HepG2 (cell line): ENCODE results near the gene RASGRF1.

ENCODE experiments used
- ARNT ChIP-seq: fragments of 450-650 bp; IDR thresholded peaks from 2 replicates; pipeline ENCODE4 v1.6.1; 2017
- ELF1 ChIP-seq: sonication (generic); formaldehyde crosslinking; IDR thresholded peaks from 2 replicates; pipeline ENCODE4 v1.4.0; 2020; ENCODE audit warnings: missing genetic modification reagents
- EZH2 ChIP-seq: conservative IDR thresholded peaks from 2 replicates; pipeline ENCODE4 v1.6.1; 2012; ENCODE audit warnings: mild to moderate bottlenecking, low read depth, low read length, moderate library complexity
- GLI4 ChIP-seq: sonication (generic); formaldehyde crosslinking; IDR thresholded peaks from 2 replicates; pipeline ENCODE4 v1.5.1; 2020; ENCODE audit warnings: missing genetic modification reagents, mild to moderate bottlenecking, moderate library complexity, borderline replicate concordance
- GTF3A ChIP-seq: sonication (generic); formaldehyde crosslinking; conservative IDR thresholded peaks from 2 replicates; pipeline ENCODE4 v1.4.0; 2020; ENCODE audit warnings: mild to moderate bottlenecking, missing genetic modification reagents
- HINFP ChIP-seq: sonication (generic); formaldehyde crosslinking; IDR thresholded peaks from 2 replicates; pipeline ENCODE4 v1.4.0; 2020; ENCODE audit warnings: low read depth, mild to moderate bottlenecking, missing genetic modification reagents
- SRF ChIP-seq: IDR thresholded peaks from 2 replicates; pipeline ENCODE4 v1.6.1; 2011; ENCODE audit warnings: mild to moderate bottlenecking, low read depth, low read length, moderate library complexity
- TBL1XR1 ChIP-seq: fragments of 150-350 bp; IDR thresholded peaks from 2 replicates; pipeline ENCODE4 v1.6.1; 2014; ENCODE audit warnings: borderline replicate concordance, low read length; ENCODE audit not compliant: partially characterized antibody
- THRA ChIP-seq: sonication (generic); formaldehyde crosslinking; IDR thresholded peaks from 2 replicates; pipeline ENCODE4 v1.4.0; 2020; ENCODE audit warnings: missing genetic modification reagents, borderline replicate concordance
- ZNF10 ChIP-seq: sonication (generic); formaldehyde crosslinking; IDR thresholded peaks from 2 replicates; pipeline ENCODE4 v1.4.0; 2020; ENCODE audit warnings: mild to moderate bottlenecking, low read depth, missing genetic modification reagents, borderline replicate concordance
- ZNF24 ChIP-seq: fragments of 450-650 bp; IDR thresholded peaks from 2 replicates; pipeline ENCODE4 v1.6.1; 2017; ENCODE audit warnings: antibody characterized with exemption, mild to moderate bottlenecking
- ZNF776 ChIP-seq: sonication (generic); formaldehyde crosslinking; IDR thresholded peaks from 2 replicates; pipeline ENCODE4 v1.4.0; 2020; ENCODE audit warnings: mild to moderate bottlenecking, missing genetic modification reagents
- TF ChIP-seq, protein P1 (sequence below): sonication (generic); formaldehyde crosslinking; IDR thresholded peaks from 2 replicates; pipeline ENCODE4 v1.5.0; 2020; ENCODE audit warnings: mild to moderate bottlenecking, missing genetic modification reagents, moderate library complexity

- TF ChIP-seq THRA (CRISPR knock-in tag) (no peak), ZNF776 (CRISPR knock-in tag) (no peak), TBL1XR1 (no peak), GLI4 (CRISPR knock-in tag) (no peak), EZH2 (no peak), SRF (no peak), ZNF10 (no peak), ELF1 (CRISPR knock-in tag) (no peak), ARNT (no peak), HINFP (CRISPR knock-in tag) (no peak), GTF3A (CRISPR knock-in tag) (no peak), ZNF24 (no peak)
- TF ChIP-seq, protein P1, sequence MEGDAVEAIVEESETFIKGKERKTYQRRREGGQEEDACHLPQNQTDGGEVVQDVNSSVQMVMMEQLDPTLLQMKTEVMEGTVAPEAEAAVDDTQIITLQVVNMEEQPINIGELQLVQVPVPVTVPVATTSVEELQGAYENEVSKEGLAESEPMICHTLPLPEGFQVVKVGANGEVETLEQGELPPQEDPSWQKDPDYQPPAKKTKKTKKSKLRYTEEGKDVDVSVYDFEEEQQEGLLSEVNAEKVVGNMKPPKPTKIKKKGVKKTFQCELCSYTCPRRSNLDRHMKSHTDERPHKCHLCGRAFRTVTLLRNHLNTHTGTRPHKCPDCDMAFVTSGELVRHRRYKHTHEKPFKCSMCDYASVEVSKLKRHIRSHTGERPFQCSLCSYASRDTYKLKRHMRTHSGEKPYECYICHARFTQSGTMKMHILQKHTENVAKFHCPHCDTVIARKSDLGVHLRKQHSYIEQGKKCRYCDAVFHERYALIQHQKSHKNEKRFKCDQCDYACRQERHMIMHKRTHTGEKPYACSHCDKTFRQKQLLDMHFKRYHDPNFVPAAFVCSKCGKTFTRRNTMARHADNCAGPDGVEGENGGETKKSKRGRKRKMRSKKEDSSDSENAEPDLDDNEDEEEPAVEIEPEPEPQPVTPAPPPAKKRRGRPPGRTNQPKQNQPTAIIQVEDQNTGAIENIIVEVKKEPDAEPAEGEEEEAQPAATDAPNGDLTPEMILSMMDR (CRISPR knock-in tag) = no peak
Measured at GRCh38 chr15:78910271-78910670, 180.3 kb downstream of the RASGRF1 start.
